Activated T-helper 2 cell treated with anti-CD3 and anti-CD28 coated beads, Interferon-gamma antibody, Interleukin-2, Interleukin-4, amounts not matched to agents 10 μg/mL and 5 μg/mL and 100 μg/mL, durations not matched to agents 14 hours and 24 hours and 36 hours (primary cell): ENCODE measurements around the gene LEMD2. TPM values are rescaled to one million over a fixed set of nuclear protein-coding genes. Genes with fewer than 3 reads are reported as not detected.

Experiments used
- DNase-seq: peaks from one replicate; pipeline ENCODE4 v3.0.0; 2021; ENCODE audit warnings: low spot score
- H3K27ac Mint-ChIP-seq: one replicate; pipeline ENCODE4 v1.8.0; 2021; ENCODE audit warnings: mixed read lengths
- H3K27me3 Mint-ChIP-seq: one replicate; pipeline ENCODE4 v1.8.0; 2021; ENCODE audit warnings: low read depth, mixed read lengths
- H3K36me3 Mint-ChIP-seq: one replicate; pipeline ENCODE4 v1.8.0; 2021; ENCODE audit warnings: low read depth, mixed read lengths
- H3K4me1 Mint-ChIP-seq: one replicate; pipeline ENCODE4 v1.8.0; 2021; ENCODE audit warnings: low read depth, mixed read lengths
- H3K4me3 Mint-ChIP-seq: one replicate; pipeline ENCODE4 v1.8.0; 2021; ENCODE audit warnings: low read depth, mild to moderate bottlenecking, moderate library complexity, mixed read lengths
- H3K9me3 Mint-ChIP-seq: one replicate; pipeline ENCODE4 v1.8.0; 2021; ENCODE audit warnings: mixed read lengths
- intact Hi-C: fragments of 100-400 bp; cut with micrococcal nuclease; formaldehyde crosslinking; loops from one replicate; pipeline ENCODE4 v1.15.1; 2023
- total RNA-seq: library from RNA; stranded (reverse); gene quantifications from 2 replicates; pipeline ENCODE4 v1.2.3, GENCODE V29; 2022

Gene LEMD2
- total RNA-seq, 1 donor from 2014 or later: 66.2 TPM

DNA sequence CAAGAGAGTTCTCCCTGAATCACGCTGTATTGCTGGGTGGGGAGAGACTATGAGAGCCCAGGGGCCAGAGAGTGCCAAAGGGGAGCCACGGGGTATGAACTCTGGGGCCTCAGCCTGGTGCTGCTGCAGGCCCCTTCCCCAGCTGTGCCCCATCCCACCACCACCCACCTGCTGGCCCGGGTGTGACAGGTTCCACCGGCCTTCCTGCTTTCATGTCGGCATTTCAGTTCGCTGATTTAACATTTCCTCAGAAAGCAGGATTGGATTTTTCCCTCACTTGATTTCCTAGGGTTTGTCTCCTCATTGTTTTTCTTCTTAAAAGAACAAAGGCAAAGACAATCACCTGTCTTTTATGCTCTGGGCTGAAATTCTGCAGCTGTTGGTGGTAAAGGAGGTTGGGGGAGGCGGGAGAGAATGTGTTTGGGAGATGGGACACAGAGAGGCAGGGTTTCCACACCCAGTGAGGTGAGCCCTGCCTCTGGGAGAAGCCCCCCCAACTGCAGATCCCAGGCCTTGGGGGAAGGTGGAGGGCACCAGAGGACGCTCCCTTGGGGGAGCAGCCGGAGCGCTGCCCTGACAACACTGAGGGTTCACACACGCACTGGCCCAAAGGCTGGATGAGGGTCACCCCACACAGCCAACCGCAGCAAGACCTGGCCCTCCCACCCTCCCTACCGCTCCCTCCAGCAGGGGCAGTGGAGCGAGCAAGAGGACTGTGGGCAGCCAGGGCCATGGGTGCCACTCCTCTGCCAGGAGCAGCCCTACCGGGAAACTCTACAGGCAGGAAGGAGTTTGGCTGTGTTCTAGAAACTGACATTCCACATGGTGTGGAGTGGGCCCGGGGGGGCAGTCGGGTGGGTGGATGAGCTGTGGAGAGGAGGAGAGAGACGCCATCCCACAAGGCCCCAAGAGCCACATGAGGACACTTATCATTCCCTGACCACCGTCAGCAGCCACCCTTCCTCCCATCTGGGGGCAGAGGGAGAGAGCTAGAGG lies 25.4 kb upstream of the LEMD2 start:
- no peaks in the 10 kb centered on the region for H3K36me3 Mint-ChIP-seq
- intact Hi-C loops: no loop called here
- H3K27ac Mint-ChIP-seq: no peak overlapping the region
- no peaks in the 10 kb centered on the region for H3K4me1 Mint-ChIP-seq
- H3K4me3 Mint-ChIP-seq: no peak overlapping the region
- peaks cover 21% of the 10 kb centered on the region for H3K27me3 Mint-ChIP-seq
- H3K9me3 Mint-ChIP-seq: no peaks in the 10 kb centered on the region
- DNase-seq: no peak

DNA sequence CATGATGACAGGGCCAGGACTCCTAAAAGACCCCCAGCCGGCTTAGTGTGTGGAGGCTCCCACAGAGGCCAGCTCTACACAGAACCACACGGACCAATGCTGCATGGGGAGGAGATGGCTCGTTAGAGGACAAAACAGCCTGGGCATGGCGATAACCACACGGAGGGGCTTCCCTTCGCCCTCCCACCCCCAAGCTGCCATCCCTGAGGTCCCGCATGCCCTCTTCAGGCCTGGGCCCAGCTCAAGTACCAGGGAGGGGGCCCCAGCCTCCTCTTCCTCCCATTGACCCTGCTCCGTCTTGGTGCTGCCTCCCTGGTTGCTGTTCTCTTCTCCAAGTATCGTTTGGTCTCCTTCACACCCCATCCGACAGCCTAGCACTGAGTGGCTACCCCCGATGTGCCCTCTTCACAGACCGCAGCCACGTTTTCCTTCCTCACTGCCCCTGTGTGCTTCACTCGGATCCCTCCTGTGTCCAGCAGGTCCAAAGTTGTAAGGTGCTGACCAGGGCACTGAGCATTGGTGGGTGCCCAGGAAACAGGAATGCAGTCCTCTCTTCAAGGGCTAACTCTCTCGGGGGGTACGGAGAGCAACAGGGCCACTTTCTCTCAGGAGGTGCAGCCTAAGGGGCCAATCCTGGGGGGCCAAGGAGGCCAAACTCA lies 24.4 kb upstream of the LEMD2 start:
- no peaks in the 10 kb centered on the region for H3K9me3 Mint-ChIP-seq
- H3K4me3 Mint-ChIP-seq: no peak overlapping the region
- DNase-seq: no peak
- H3K27me3 Mint-ChIP-seq: peaks cover 29% of the 10 kb centered on the region
- intact Hi-C loops: no loop called here
- H3K4me1 Mint-ChIP-seq: no peaks in the 10 kb centered on the region
- no peaks in the 10 kb centered on the region for H3K36me3 Mint-ChIP-seq
- no peak overlapping the region for H3K27ac Mint-ChIP-seq

DNA sequence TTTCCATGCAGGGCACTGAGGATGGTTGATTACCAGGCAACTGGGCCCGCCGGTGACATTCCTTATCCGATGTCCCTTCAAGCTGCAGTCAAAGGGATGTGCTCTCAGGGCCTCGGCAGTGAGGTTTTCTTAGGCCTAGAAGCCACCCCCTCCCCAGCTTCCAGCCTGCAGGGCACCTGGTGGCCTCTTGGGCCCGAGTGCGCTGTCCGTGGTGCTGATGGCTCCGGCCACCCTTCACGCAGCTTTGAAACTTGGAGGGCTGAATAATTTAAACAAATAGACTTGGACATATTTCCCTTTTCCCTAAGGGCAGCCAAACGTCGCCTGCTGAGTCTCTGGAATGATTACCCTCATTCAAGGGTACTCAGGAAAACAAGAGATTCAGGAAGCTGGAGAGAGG lies 23.7 kb upstream of the LEMD2 start:
- no peaks in the 10 kb centered on the region for H3K9me3 Mint-ChIP-seq
- intact Hi-C loops: no loop called here
- H3K4me3 Mint-ChIP-seq: no peak overlapping the region

DNA sequence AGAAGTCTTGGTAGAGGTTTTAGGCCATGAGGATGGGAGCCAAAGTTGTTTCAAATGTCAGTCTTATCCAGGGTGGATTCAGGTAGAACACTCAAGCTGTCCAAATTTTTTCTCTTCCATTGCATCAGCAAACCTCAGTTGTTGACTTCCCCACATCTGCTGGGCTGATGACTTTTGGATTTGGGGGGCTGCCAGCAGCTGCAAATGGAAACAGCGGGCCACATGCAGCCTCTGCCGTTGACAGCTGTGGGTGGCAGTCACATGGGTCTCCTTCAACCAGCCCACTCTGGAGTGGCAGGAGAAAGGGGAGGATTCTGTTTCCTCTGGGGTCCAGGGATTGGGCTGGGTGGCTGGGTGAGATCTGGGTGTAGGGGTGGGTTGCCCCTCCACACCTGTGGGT lies 20.7 kb upstream of the LEMD2 start:
- Mint-ChIP-seq H3K27me3 (peaks cover 35% of the 10 kb centered on the region), H3K36me3 (no peaks in the 10 kb centered on the region)

More for the DNA sequence above, 23.7 kb upstream of the LEMD2 start:
- peaks cover 35% of the 10 kb centered on the region for H3K27me3 Mint-ChIP-seq
- DNase-seq: peak; percentile 17
- H3K4me1 Mint-ChIP-seq: peaks cover 4% of the 10 kb centered on the region
- H3K27ac Mint-ChIP-seq: no peak overlapping the region
- no peaks in the 10 kb centered on the region for H3K36me3 Mint-ChIP-seq

DNA sequence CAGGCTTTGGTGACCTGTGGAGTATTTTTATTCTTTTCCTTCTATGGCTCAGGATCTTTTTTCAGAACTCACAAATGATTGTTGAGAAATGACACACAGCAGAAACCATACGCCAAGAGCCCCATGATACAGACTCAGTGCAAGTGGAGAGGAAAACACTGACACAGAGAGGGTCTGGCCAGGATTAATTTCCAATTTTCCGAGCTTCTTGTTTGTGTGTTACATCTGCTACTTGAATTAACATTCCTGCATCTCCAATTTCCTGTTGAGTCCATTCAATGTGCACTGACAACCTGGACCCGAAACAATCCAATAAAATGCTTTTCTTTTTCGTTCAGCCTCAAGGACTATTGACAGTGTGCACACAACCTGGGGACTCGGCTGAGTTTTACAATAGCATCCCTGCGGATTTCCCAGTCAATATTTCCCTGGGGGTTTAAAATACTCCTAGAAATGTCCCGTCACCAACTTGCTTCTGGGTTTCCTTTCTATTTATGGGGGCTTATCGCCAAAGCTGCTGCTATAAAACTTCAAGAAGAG lies 19.8 kb upstream of the LEMD2 start:
- no peak for DNase-seq
- Mint-ChIP-seq H3K4me1 (peaks cover 8% of the 10 kb centered on the region), H3K36me3 (no peaks in the 10 kb centered on the region), H3K9me3 (no peaks in the 10 kb centered on the region), H3K27me3 (peaks cover 35% of the 10 kb centered on the region), H3K4me3 (no peak overlapping the region), H3K27ac (no peak overlapping the region)
- intact Hi-C loops: no loop called here

More for the DNA sequence above, 20.7 kb upstream of the LEMD2 start:
- no peaks in the 10 kb centered on the region for H3K9me3 Mint-ChIP-seq
- H3K4me1 Mint-ChIP-seq: peaks cover 8% of the 10 kb centered on the region
- H3K4me3 Mint-ChIP-seq: no peak overlapping the region
- no peak overlapping the region for H3K27ac Mint-ChIP-seq
- no peak for DNase-seq
- intact Hi-C loops: no loop called here

DNA sequence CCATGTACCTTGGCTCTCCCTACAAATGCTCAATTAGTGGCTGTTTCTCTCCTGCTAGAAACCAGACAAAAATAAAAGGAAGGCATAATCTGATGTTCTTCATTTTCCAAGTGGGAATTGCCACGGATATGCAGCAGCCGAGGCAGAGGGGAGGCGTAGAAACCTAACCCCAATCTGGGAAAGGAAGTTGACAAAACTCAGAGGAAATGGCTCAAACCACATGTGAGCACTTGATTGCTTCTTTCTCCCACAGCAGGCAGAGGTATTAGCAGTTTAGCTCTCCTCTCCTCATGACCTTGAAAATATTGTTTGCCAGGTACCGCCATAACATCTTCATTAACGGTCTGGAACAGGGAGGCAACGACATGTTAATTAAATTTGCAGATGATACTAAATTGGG lies 18.7 kb upstream of the LEMD2 start:
- H3K27ac Mint-ChIP-seq: no peak overlapping the region
- intact Hi-C loops: no loop called here
- no peaks in the 10 kb centered on the region for H3K9me3 Mint-ChIP-seq
- no peaks in the 10 kb centered on the region for H3K36me3 Mint-ChIP-seq
- DNase-seq: no peak
- H3K27me3 Mint-ChIP-seq: peaks cover 33% of the 10 kb centered on the region
- no peak overlapping the region for H3K4me3 Mint-ChIP-seq
- H3K4me1 Mint-ChIP-seq: peaks cover 8% of the 10 kb centered on the region

DNA sequence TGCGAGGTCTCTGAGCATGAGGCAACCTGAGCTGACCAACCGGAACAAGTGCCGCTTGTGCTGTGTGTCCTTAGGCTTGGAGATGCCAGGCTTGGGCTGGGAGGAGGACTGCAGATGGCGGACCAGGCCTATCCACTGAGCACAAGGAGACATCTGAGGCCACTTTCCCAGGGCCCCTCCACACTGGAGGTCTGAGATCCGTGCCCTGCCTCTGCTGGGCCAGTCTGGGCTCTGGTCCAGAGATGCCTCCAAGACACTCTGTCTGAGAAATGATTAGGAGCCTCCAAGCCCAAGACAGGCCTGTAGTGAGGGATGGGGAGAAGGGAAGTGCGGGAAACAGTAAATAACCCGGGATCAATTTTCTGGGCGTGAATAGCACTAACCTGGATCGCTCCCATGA lies 17.9 kb upstream of the LEMD2 start:
- Mint-ChIP-seq H3K4me3 (no peak overlapping the region), H3K4me1 (peaks cover 8% of the 10 kb centered on the region), H3K36me3 (no peaks in the 10 kb centered on the region), H3K27ac (no peak overlapping the region), H3K27me3 (peaks cover 32% of the 10 kb centered on the region), H3K9me3 (no peaks in the 10 kb centered on the region)
- intact Hi-C loops: no loop called here
- no peak for DNase-seq

DNA sequence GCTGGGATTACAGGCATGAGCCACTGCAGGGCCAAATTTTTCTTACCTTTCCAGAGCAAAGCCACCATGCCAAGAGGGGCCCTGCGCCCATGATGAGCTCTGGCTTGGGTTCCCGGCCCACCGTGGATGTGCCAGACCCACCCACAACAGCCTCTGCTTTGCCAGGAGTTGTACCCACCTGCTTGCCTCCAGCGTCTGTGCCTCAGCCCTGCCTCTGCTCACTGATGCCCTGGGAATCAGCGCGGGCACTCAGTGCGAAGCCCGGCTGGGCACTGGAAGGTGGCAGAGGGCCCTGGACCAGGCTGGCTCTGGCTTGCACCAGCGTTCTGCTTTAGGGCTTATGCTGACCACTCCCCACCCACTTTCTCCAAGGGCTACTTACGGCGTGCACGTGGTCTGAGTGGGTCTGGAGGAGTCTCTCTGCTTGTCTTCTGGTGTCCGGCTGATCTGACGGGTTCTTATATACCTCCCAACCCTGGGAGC lies 14.7 kb upstream of the LEMD2 start, which contains the start of gene MLN:
Gene MLN (minus strand): TSS at position 433 of the 483 bp plus-strand sequence. CDS start 2,840 bp downstream, outside the sequence.
- no peaks in the 10 kb centered on the region for H3K9me3 Mint-ChIP-seq
- H3K27ac Mint-ChIP-seq: no peak within 1 kb of the TSS
- H3K4me1 Mint-ChIP-seq: peaks cover 8% of the 10 kb centered on the region
- no peak for DNase-seq
- H3K4me3 Mint-ChIP-seq: no peak within 1 kb of the TSS
- intact Hi-C loops: no loop called here
- peaks cover 14% of the 10 kb centered on the region for H3K27me3 Mint-ChIP-seq
- no peaks in the 10 kb centered on the region for H3K36me3 Mint-ChIP-seq

DNA sequence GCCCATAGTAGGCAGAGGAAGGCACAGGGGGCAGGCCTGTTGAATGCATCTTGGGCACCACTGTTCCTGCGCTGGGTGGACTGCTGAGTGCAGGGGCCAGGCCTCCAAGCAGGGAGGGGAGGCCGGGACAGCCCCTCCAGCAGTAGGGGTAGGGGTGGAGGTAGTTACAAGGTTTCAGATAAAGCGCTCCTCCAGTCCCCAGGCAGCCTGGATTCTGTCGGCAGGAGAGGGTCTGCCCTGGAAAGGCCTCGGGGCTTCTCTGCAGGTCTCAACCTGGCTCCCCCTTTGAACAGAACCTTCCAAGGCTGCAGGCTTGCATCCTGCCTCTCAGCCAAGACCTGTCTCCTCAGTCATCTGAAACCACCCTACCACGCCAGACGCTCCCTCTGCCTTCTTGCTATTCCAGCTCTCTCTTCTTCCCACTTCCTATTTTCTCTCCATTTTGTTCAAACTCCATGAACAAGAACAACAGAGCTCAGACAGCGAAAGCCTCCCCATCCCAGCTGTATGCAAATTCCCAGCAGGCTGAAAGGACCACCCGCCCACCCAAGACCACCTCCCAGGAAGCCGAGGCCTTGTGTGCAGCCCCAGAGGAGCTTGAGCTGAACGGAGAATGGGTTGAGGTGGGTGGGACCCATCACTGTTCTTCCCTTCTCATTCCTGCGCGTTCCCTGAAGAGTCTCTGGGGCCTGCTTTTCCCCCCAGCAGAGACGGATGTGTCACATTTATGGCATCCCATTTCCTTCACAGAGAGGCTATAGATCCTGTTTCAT lies 13.4 kb upstream of the LEMD2 start:
- Mint-ChIP-seq H3K27ac (no peak overlapping the region), H3K27me3 (peaks cover 9% of the 10 kb centered on the region), H3K4me3 (no peak overlapping the region), H3K9me3 (no peaks in the 10 kb centered on the region), H3K36me3 (no peaks in the 10 kb centered on the region), H3K4me1 (peaks cover under 1% of the 10 kb centered on the region)
- intact Hi-C loops: no loop called here
- no peak for DNase-seq

DNA sequence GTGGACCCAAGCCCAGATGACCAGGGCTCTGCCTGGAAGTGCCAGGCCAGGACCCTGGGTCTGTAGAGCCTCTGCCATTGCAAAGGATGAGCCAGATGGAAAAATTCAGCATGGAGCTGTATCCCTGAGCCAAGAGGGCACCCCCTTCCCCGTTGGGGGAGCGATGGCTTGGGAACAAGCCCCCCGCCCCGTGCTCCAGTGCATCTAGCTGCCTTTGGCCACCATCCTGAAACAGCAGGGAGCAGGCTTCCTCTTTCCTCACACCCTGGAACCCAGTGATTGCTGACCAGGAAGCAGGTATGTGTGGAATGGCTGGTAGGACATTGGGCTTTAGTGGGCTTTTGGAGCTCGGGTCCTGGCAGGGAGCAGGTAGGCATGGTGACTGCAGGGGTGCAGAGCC lies 12.7 kb upstream of the LEMD2 start:
- Mint-ChIP-seq H3K4me3 (no peak overlapping the region), H3K36me3 (no peaks in the 10 kb centered on the region), H3K4me1 (no peaks in the 10 kb centered on the region), H3K9me3 (no peaks in the 10 kb centered on the region), H3K27me3 (peaks cover 11% of the 10 kb centered on the region), H3K27ac (no peak overlapping the region)
- no peak for DNase-seq
- intact Hi-C loops: no loop called here

DNA sequence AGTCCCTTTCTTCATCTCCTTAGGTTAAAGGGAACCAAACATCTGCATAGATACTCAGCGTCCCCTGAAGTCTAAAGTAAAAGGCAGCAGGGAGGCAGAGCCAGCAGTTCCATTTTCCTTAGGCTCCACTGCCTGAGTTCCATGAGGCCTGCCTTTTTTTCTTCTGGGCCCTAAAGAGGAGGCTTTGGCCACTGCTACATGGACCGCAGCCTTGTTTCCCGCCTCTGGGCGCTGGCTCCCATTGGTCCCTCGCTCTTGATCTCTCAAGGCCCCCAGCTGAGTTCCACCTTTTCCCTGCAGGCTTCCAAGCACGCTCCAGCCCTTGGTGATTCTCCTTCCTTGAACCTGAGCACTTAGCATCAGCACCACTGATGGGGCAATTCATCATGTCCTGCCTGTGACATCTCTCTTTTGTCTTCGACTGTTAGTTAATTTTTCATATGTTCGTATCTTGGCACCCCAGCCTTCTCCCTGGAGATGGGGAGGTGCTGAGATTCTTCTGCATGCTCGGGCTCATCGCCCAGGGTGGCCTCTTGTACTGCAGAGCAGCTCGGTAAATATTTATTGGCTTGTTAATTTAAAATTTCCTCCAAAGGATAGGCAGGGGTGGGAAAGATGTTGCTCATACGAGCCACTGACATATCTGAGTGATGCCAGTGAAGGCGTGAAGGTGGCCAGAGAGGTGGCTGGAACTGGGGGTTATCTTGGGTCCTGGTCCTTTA lies 11.5 kb upstream of the LEMD2 start:
- no peak overlapping the region for H3K27ac Mint-ChIP-seq
- intact Hi-C loops: no loop called here
- no peaks in the 10 kb centered on the region for H3K36me3 Mint-ChIP-seq
- DNase-seq: no peak
- H3K9me3 Mint-ChIP-seq: no peaks in the 10 kb centered on the region
- H3K27me3 Mint-ChIP-seq: peaks cover 11% of the 10 kb centered on the region
- no peak overlapping the region for H3K4me3 Mint-ChIP-seq
- no peaks in the 10 kb centered on the region for H3K4me1 Mint-ChIP-seq
